Prostate gland (tissue), 2 donors: ENCODE results near the gene ACTMAP.

Experiments used
- POLR2A ChIP-seq: fragments of 450-650 bp; IDR thresholded peaks from one replicate; pipeline ENCODE4 v1.6.1; 2016; ENCODE audit warnings: antibody characterized with exemption, mild to moderate bottlenecking
- POLR2AphosphoS5 ChIP-seq: sonication (generic); formaldehyde crosslinking; IDR thresholded peaks from one replicate; pipeline ENCODE4 v1.6.1; 2017; ENCODE audit warnings: antibody characterized with exemption
- TF ChIP-seq, protein P1 (sequence below), 4 experiments: fragments of 200-600 bp in 2 of 4; fragments of 450-650 bp in 2 of 4; sonication (generic) in 2 of 4; IDR thresholded peaks; 1 replicate in 3 of 4; 2 replicates in 1 of 4; pipeline ENCODE4 v1.5.1; 2016 to 2019; ENCODE audit warnings: antibody characterized with exemption in 4 of 4, mild to moderate bottlenecking in 2 of 4, moderate library complexity in 2 of 4

DNA sequence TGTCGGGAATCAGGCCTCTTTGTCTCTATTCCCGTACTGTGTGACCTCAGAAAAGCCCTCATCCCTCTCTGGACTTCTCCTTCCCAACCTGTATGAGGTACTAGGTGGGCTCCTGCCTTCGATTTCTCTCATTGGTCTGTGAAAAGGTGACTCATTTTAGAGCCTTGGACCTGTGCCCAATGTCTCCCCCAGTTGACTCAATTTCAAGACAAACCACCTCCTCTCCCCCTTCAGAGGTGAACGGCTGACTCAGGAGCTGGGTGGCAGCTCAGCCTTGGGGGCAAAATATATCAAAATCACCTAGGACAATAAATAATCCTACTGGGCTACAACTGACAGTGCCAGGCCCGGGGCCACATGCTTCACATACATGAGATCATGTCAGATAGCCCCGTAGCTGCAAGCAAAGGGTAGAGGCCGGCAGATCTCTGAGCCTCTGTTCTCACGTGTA, 34.2 kb downstream of the ACTMAP start:
- TF ChIP-seq POLR2A (no peak), POLR2AphosphoS5 (no peak)
- TF ChIP-seq, protein P1, sequence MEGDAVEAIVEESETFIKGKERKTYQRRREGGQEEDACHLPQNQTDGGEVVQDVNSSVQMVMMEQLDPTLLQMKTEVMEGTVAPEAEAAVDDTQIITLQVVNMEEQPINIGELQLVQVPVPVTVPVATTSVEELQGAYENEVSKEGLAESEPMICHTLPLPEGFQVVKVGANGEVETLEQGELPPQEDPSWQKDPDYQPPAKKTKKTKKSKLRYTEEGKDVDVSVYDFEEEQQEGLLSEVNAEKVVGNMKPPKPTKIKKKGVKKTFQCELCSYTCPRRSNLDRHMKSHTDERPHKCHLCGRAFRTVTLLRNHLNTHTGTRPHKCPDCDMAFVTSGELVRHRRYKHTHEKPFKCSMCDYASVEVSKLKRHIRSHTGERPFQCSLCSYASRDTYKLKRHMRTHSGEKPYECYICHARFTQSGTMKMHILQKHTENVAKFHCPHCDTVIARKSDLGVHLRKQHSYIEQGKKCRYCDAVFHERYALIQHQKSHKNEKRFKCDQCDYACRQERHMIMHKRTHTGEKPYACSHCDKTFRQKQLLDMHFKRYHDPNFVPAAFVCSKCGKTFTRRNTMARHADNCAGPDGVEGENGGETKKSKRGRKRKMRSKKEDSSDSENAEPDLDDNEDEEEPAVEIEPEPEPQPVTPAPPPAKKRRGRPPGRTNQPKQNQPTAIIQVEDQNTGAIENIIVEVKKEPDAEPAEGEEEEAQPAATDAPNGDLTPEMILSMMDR (IDR thresholded peaks at IDR 0.05): no peak
